GM12878 (cell line): Measurements from ENCODE around the gene ZNF276. TPM values are rescaled to one million over a fixed set of nuclear protein-coding genes. Genes with fewer than 3 reads are reported as not detected.

Experiments used
- BACH1 ChIP-seq: fragments of 450-650 bp; IDR thresholded peaks from 2 replicates; pipeline ENCODE4 v1.6.1; 2017; ENCODE audit warnings: mild to moderate bottlenecking, borderline replicate concordance
- BHLHE40 ChIP-seq, 2 experiments: fragments of 450-650 bp in 1 of 2; IDR thresholded peaks; 2 replicates each; pipeline ENCODE4 v1.6.1; 2011 to 2017; ENCODE audit warnings: low read depth in 2 of 2, borderline replicate concordance in 1 of 2, improper control_type of control experiment in 1 of 2, low read length in 1 of 2, mild to moderate bottlenecking in 1 of 2
- BRCA1 ChIP-seq: IDR thresholded peaks from 2 replicates; pipeline ENCODE4 v1.6.1; 2011; ENCODE audit warnings: low read depth, low read length, improper control_type of control experiment
- CBX5 ChIP-seq: sonication (generic); IDR thresholded peaks from 2 replicates; pipeline ENCODE4 v1.6.1; 2016; ENCODE audit warnings: low read depth, moderate library complexity, mild to moderate bottlenecking, inconsistent platforms
- EED ChIP-seq: sonication (generic); IDR thresholded peaks from 2 replicates; pipeline ENCODE4 v1.6.1; 2016; ENCODE audit warnings: antibody characterized with exemption, low read depth
- ELK1 ChIP-seq: IDR thresholded peaks from 2 replicates; pipeline ENCODE4 v1.6.1; 2012; ENCODE audit warnings: low read depth, low read length, improper control_type of control experiment
- FOS ChIP-seq: IDR thresholded peaks from 3 replicates; pipeline ENCODE4 v1.6.1; 2011; ENCODE audit warnings: borderline replicate concordance; ENCODE audit not compliant: insufficient read length; ENCODE audit errors: extremely low read depth
- FOXK2 ChIP-seq: fragments of 450-650 bp; IDR thresholded peaks from 2 replicates; pipeline ENCODE4 v1.6.1; 2017; ENCODE audit warnings: mild to moderate bottlenecking, moderate library complexity
- IKZF2 ChIP-seq, 2 experiments: fragments of 450-650 bp; IDR thresholded peaks; 2 replicates each; pipeline ENCODE4 v1.6.1; 2017; ENCODE audit warnings: mild to moderate bottlenecking in 2 of 2, moderate library complexity in 2 of 2
- LARP7 ChIP-seq: fragments of 450-650 bp; IDR thresholded peaks from 2 replicates; pipeline ENCODE4 v1.6.1; 2017; ENCODE audit warnings: mild to moderate bottlenecking
- NBN ChIP-seq: fragments of 450-650 bp; IDR thresholded peaks from 2 replicates; pipeline ENCODE4 v1.6.1; 2016
- NFIC ChIP-seq: IDR thresholded peaks from 2 replicates; pipeline ENCODE4 v1.6.1; 2012; ENCODE audit warnings: low read depth, mild to moderate bottlenecking, inconsistent platforms, low read length, moderate library complexity
- NR2C2 ChIP-seq: IDR thresholded peaks from 2 replicates; pipeline ENCODE4 v1.6.1; 2011; ENCODE audit warnings: borderline replicate concordance, low read depth; ENCODE audit not compliant: control insufficient read depth, insufficient read length
- POLR2AphosphoS2 ChIP-seq: IDR thresholded peaks from 2 replicates; pipeline ENCODE4 v1.6.1; 2011; ENCODE audit warnings: low read depth, mild to moderate bottlenecking, low read length, improper control_type of control experiment, moderate library complexity
- RELB ChIP-seq: fragments of 450-650 bp; IDR thresholded peaks from 2 replicates; pipeline ENCODE4 v1.6.1; 2017; ENCODE audit warnings: low read depth, mild to moderate bottlenecking, moderate library complexity
- SMAD5 ChIP-seq: IDR thresholded peaks from 2 replicates; pipeline ENCODE4 v1.6.1; 2016; ENCODE audit warnings: antibody characterized with exemption, low read depth
- SMARCA5 ChIP-seq: fragments of 450-650 bp; IDR thresholded peaks from 2 replicates; pipeline ENCODE4 v1.6.1; 2017; ENCODE audit warnings: mild to moderate bottlenecking
- SMC3 ChIP-seq: IDR thresholded peaks from 2 replicates; pipeline ENCODE4 v1.6.1; 2011; ENCODE audit warnings: low read length, improper control_type of control experiment, borderline replicate concordance
- SREBF2 ChIP-seq: IDR thresholded peaks from 2 replicates; pipeline ENCODE4 v1.6.1; 2012; ENCODE audit warnings: mild to moderate bottlenecking, low read length
- TCF12 ChIP-seq: IDR thresholded peaks from 2 replicates; pipeline ENCODE4 v1.6.1; 2011; ENCODE audit warnings: low read depth, mild to moderate bottlenecking, low read length
- WRNIP1 ChIP-seq: IDR thresholded peaks from 2 replicates; pipeline ENCODE4 v1.6.1; 2011; ENCODE audit warnings: low read depth, low read length, improper control_type of control experiment, borderline replicate concordance
- ZBTB11 ChIP-seq: fragments of 450-650 bp; formaldehyde crosslinking; IDR thresholded peaks from 2 replicates; pipeline ENCODE4 v1.5.0; 2022; ENCODE audit warnings: mild to moderate bottlenecking, missing genetic modification characterization
- ZBTB33 ChIP-seq: fragments of 450-650 bp; IDR thresholded peaks from 2 replicates; pipeline ENCODE4 v1.6.1; 2017; ENCODE audit warnings: mild to moderate bottlenecking
- ZZZ3 ChIP-seq: IDR thresholded peaks from 2 replicates; pipeline ENCODE4 v1.6.1; 2011; ENCODE audit warnings: low read depth; ENCODE audit not compliant: control insufficient read depth, insufficient read length
- polyA plus RNA-seq, 11 experiments: library from polyadenylated mRNA; depleted of rRNA in 4 of 11; unstranded in 6 of 11; stranded (reverse) in 5 of 11; fragments of >200 nt; fragmentation: Nextera tagmentation in 4 of 11; fragmentation: Illumina TruSeq in 1 of 11; extraction: Ambion mirVana in 4 of 11; extraction: Trizol in 1 of 11; gene quantifications; 1 replicate in 1 of 11; 2 replicates in 10 of 11; pipeline versions ENCODE4 v1.2.1 to v1.2.3, GENCODE V29; 2011 to 2016; ENCODE audit warnings: inconsistent platforms in 2 of 11, missing spikeins in 2 of 11, low read depth in 1 of 11
- total RNA-seq, 4 experiments: library from RNA; depleted of rRNA in 3 of 4; stranded (reverse); fragments of >200 nt in 3 of 4; fragmentation: Illumina TruSeq in 1 of 4; extraction: Trizol in 1 of 4; gene quantifications; 2 replicates each; pipeline versions ENCODE4 v1.2.1 to v1.2.3, GENCODE V29; 2013 to 2021

Gene ZNF276
- total and polyA plus RNA-seq, 10 of the 15 experiments (the other 5 are each of a cell fraction or from before 2014, with no cell fraction given) = 0.27 to 22.7 (median 8.7) TPM

- TF ChIP-seq CBX5 (no peak), ZBTB33 (no peak), SREBF2 (peak; percentile 66; the same call in 1 of the 2 replicates), FOXK2 (no peak), ELK1 (peak; percentile 50; the same call in 1 of the 2 replicates), BRCA1 (no peak), NBN (no peak), SMARCA5 (no peak; the same call in 1 of the 2 replicates), TCF12 (peak; percentile 36; the same call in 1 of the 2 replicates), SMC3 (no peak), IKZF2 (IDR thresholded peaks at IDR 0.05) (no peak), SMAD5 (no peak), ZBTB11 (CRISPR knock-in tag) (peak; percentile 98), LARP7 (peak; percentile 98), WRNIP1 (no peak), FOS (no peak), POLR2AphosphoS2 (peak; percentile 57; the same call in 1 of the 2 replicates), ZZZ3 (no peak), RELB (no peak), BACH1 (peak; percentile 100), NFIC (no peak), EED (no peak), BHLHE40 (IDR thresholded peaks at IDR 0.05; ENCODE audit: borderline replicate concordance in 1 of 2, low read depth in 2 of 2, low read length in 1 of 2) (peak in 1 of 2 experiments; percentile 58; a peak in 2 of 4 replicates), NR2C2 (no peak)
Observed at GRCh38 chr16:89720813-89721545, at the start of gene ZNF276, which contains the start of gene VPS9D1 (continued).
